CD8-positive, alpha-beta memory T cell (primary cell): ENCODE data around the gene SPACA4. TPM values are rescaled to one million over a fixed set of nuclear protein-coding genes. Genes with fewer than 3 reads are reported as not detected.

Experiments
- CTCF ChIA-PET: fragments of 350-600 bp; sonication (Branson Sonifier 250); formaldehyde crosslinking; loops from one replicate; lab custom pipeline; 2021; ENCODE audit warnings: antibody characterized with exemption; lab: Charles Lee
- POLR2A ChIA-PET: fragments of 350-600 bp; sonication (Branson Sonifier 250); formaldehyde crosslinking; loops from one replicate; lab custom pipeline; 2021; ENCODE audit warnings: antibody characterized with exemption; lab: Charles Lee
- DNase-seq, 5 donors: peaks; one replicate each; pipeline versions ENCODE4 v3.0.0 to v3.0.0-alpha.2; 2020 to 2022; ENCODE audit warnings: mixed read lengths in 1 of 5
- H3K27ac ChIP-seq: one replicate; pipeline ENCODE4 v1.7.0; 2013; ENCODE audit warnings: low read depth, mild to moderate bottlenecking, low read length, moderate library complexity
- H3K27me3 ChIP-seq: 2 replicates; pipeline ENCODE4 v1.7.0; 2013; ENCODE audit warnings: low read length, mild to moderate bottlenecking; ENCODE audit not compliant: insufficient read depth, poor library complexity, severe bottlenecking
- H3K36me3 ChIP-seq: 2 replicates; pipeline ENCODE4 v1.7.0; 2013; ENCODE audit warnings: mild to moderate bottlenecking, low read length, moderate library complexity; ENCODE audit not compliant: insufficient read depth
- H3K4me1 ChIP-seq: 2 replicates; pipeline ENCODE4 v1.7.0; 2013; ENCODE audit warnings: mild to moderate bottlenecking, low read length, moderate library complexity; ENCODE audit not compliant: insufficient read depth
- H3K4me3 ChIP-seq: 2 replicates; pipeline ENCODE4 v1.7.0; 2013; ENCODE audit warnings: mild to moderate bottlenecking, low read length
- H3K9me3 ChIP-seq: 2 replicates; pipeline ENCODE4 v1.7.0; 2013; ENCODE audit warnings: mild to moderate bottlenecking, low read length
- H3K27ac Mint-ChIP-seq, 8 donors: one replicate each; pipeline ENCODE4 v1.8.0; 2020 to 2021; ENCODE audit warnings: mixed read lengths in 8 of 8, mild to moderate bottlenecking in 6 of 8, inconsistent platforms in 3 of 8, moderate library complexity in 3 of 8
- H3K27me3 Mint-ChIP-seq, 2 donors: one replicate each; pipeline ENCODE4 v1.8.0; 2020 to 2021; ENCODE audit warnings: mixed read lengths in 2 of 2, mild to moderate bottlenecking in 1 of 2, moderate library complexity in 1 of 2
- H3K36me3 Mint-ChIP-seq, 3 donors: one replicate each; pipeline ENCODE4 v1.8.0; 2020 to 2021; ENCODE audit warnings: mixed read lengths in 3 of 3, inconsistent platforms in 1 of 3, mild to moderate bottlenecking in 1 of 3
- H3K4me1 Mint-ChIP-seq, 3 donors: one replicate each; pipeline ENCODE4 v1.8.0; 2020 to 2021; ENCODE audit warnings: mixed read lengths in 3 of 3, inconsistent platforms in 1 of 3, mild to moderate bottlenecking in 1 of 3
- H3K4me3 Mint-ChIP-seq, 7 donors: one replicate each; pipeline ENCODE4 v1.8.0; 2020 to 2021; ENCODE audit warnings: mixed read lengths in 7 of 7, mild to moderate bottlenecking in 6 of 7, moderate library complexity in 4 of 7, inconsistent platforms in 2 of 7
- H3K9me3 Mint-ChIP-seq, 5 donors: one replicate each; pipeline ENCODE4 v1.8.0; 2020 to 2022; ENCODE audit warnings: mixed read lengths in 5 of 5, mild to moderate bottlenecking in 3 of 5, moderate library complexity in 2 of 5, inconsistent platforms in 1 of 5
- polyA plus RNA-seq: library from polyadenylated mRNA; unstranded; fragments of 300-500 nt; fragmentation: Illumina TruSeq; gene quantifications from one replicate; pipeline ENCODE4 v1.2.3, GENCODE V29; 2021
- total RNA-seq, 2 experiments: library from RNA; stranded (reverse); gene quantifications; one replicate each; pipeline ENCODE4 v1.2.3, GENCODE V29; 2021

Gene SPACA4
- total and polyA plus RNA-seq, 3 experiments from 2014 or later, result not detected

- Mint-ChIP-seq H3K27me3 (no peaks in the 10 kb centered on the region), H3K4me3 (peak overlapping the region in 3 of 7 donors; percentile 26 to 82 (median 82)), H3K4me1 (peaks cover 22 to 56% (median 27%) of the 10 kb centered on the region in 3 donors), H3K36me3 (peaks cover 0 to 61% (median 0%) of the 10 kb centered on the region in 3 donors), H3K27ac (peak overlapping the region in 7 of 8 donors; percentile 81 to 96 (median 90)), H3K9me3 (peaks cover 0 to 2% (median 0%) of the 10 kb centered on the region in 5 donors)
- no peaks in the 10 kb centered on the region for H3K9me3 ChIP-seq
- ChIA-PET CTCF (interaction anchor here (1.0 to 2.7 kb wide), 7 partner anchors 9 to 144 kb away, joined by 3 to 10 read pairs (median 4); partner anchors contain the start of genes CA11 and SPHK2), POLR2A (interaction anchor here (0.5 to 2.8 kb wide), 5 partner anchors 10 to 342 kb away, joined by 3 to 17 read pairs (median 13); partner anchors contain the start of genes CA11, RPL18 and SPHK2)
- H3K4me1 ChIP-seq, result peaks cover 32% of the 10 kb centered on the region
- peak overlapping the region; percentile 66 for H3K27ac ChIP-seq
- H3K27me3 ChIP-seq, result no peaks in the 10 kb centered on the region
- DNase-seq, result no peak
- peaks cover 30% of the 10 kb centered on the region for H3K36me3 ChIP-seq
- peak overlapping the region; percentile 55 for H3K4me3 ChIP-seq
Measured at GRCh38 chr19:48633148-48634035, 26.9 kb downstream of the SPACA4 start.

- Mint-ChIP-seq H3K4me3 (peak overlapping the region; percentile 76 to 93 (median 83)), H3K9me3 (peaks cover 0 to 2% (median 0%) of the 10 kb centered on the region in 5 donors), H3K27me3 (no peaks in the 10 kb centered on the region), H3K36me3 (peaks cover 0 to 57% (median 0%) of the 10 kb centered on the region in 3 donors), H3K4me1 (peaks cover 27 to 58% (median 31%) of the 10 kb centered on the region in 3 donors), H3K27ac (peak overlapping the region; percentile 88 to 97 (median 92))
- peaks cover 38% of the 10 kb centered on the region for H3K4me1 ChIP-seq
- H3K9me3 ChIP-seq, result no peaks in the 10 kb centered on the region
- peak overlapping the region; percentile 55 for H3K4me3 ChIP-seq
- CTCF ChIA-PET, result interaction anchor here (1.1 to 2.7 kb wide), 5 partner anchors 10 to 144 kb away, joined by 3 to 10 read pairs (median 4); partner anchors contain the start of genes CA11 and SPHK2
- H3K27me3 ChIP-seq, result no peaks in the 10 kb centered on the region
- no peak for DNase-seq
- POLR2A ChIA-PET, result interaction anchor here (0.5 to 2.8 kb wide), 5 partner anchors 11 to 342 kb away, joined by 3 to 17 read pairs (median 13); partner anchors contain the start of genes CA11, RPL18 and SPHK2
- peak overlapping the region; percentile 66 for H3K27ac ChIP-seq
- H3K36me3 ChIP-seq, result peaks cover 30% of the 10 kb centered on the region
Measured at GRCh38 chr19:48634036-48634342, 27.4 kb downstream of the SPACA4 start.

- Mint-ChIP-seq H3K4me1 (peaks cover 31 to 64% (median 36%) of the 10 kb centered on the region in 3 donors), H3K4me3 (peak overlapping the region; percentile 76 to 93 (median 83)), H3K9me3 (peaks cover 0 to 2% (median 0%) of the 10 kb centered on the region in 5 donors), H3K36me3 (peaks cover 0 to 55% (median 0%) of the 10 kb centered on the region in 3 donors), H3K27me3 (peaks cover 0 to 2% of the 10 kb centered on the region in 2 donors), H3K27ac (peak overlapping the region; percentile 88 to 97 (median 93))
- Histone ChIP-seq H3K9me3 (no peaks in the 10 kb centered on the region), H3K36me3 (peaks cover 28% of the 10 kb centered on the region), H3K4me1 (peaks cover 45% of the 10 kb centered on the region), H3K27ac (peak overlapping the region; percentile 66), H3K27me3 (no peaks in the 10 kb centered on the region), H3K4me3 (peak overlapping the region; percentile 55)
- ChIA-PET CTCF (interaction anchor here (1.1 to 2.7 kb wide), 5 partner anchors 11 to 145 kb away, joined by 3 to 10 read pairs (median 4); partner anchors contain the start of genes CA11 and SPHK2), POLR2A (interaction anchor here (0.5 to 2.8 kb wide), 5 partner anchors 11 to 343 kb away, joined by 3 to 17 read pairs (median 13); partner anchors contain the start of genes CA11, RPL18 and SPHK2)
- DNase-seq, result peak; percentile 82 to 92 (median 86)
Measured at GRCh38 chr19:48634424-48635262, 28.1 kb downstream of the SPACA4 start.

GRCh38 chr19:48635263-48635965, 28.9 kb downstream of the SPACA4 start:
- H3K4me1 ChIP-seq, result peaks cover 45% of the 10 kb centered on the region
- Mint-ChIP-seq H3K4me3 (peak overlapping the region; percentile 86 to 100 (median 98)), H3K9me3 (peaks cover 0 to 2% (median 0%) of the 10 kb centered on the region in 5 donors), H3K36me3 (peaks cover 0 to 48% (median 0%) of the 10 kb centered on the region in 3 donors), H3K27me3 (peaks cover 0 to 2% of the 10 kb centered on the region in 2 donors), H3K4me1 (peaks cover 35 to 66% (median 40%) of the 10 kb centered on the region in 3 donors), H3K27ac (peak overlapping the region; percentile 89 to 98 (median 94))
- DNase-seq, result peak; percentile 64 to 81 (median 67)
- H3K27ac ChIP-seq, result peak overlapping the region; percentile 97
- peaks cover 24% of the 10 kb centered on the region for H3K36me3 ChIP-seq
- no peaks in the 10 kb centered on the region for H3K9me3 ChIP-seq
- ChIA-PET POLR2A (interaction anchor here (2.7 to 2.8 kb wide), 2 partner anchors 10 to 16 kb away, joined by 13 to 23 read pairs; partner anchors contain the start of genes CA11, RPL18 and SPHK2), CTCF (interaction anchor here (1.5 to 2.7 kb wide), 2 partner anchors 12 to 146 kb away, joined by 3 to 9 read pairs; no protein-coding TSS in a partner anchor)
- H3K4me3 ChIP-seq, result peak overlapping the region; percentile 97
- no peaks in the 10 kb centered on the region for H3K27me3 ChIP-seq

- Mint-ChIP-seq H3K27me3 (peaks cover 0 to 2% of the 10 kb centered on the region in 2 donors), H3K4me1 (peaks cover 35 to 68% (median 40%) of the 10 kb centered on the region in 3 donors), H3K9me3 (peaks cover 0 to 2% (median 0%) of the 10 kb centered on the region in 5 donors), H3K4me3 (peak overlapping the region; percentile 84 to 100 (median 98)), H3K27ac (peak overlapping the region; percentile 83 to 98 (median 94)), H3K36me3 (peaks cover 0 to 40% (median 0%) of the 10 kb centered on the region in 3 donors)
- POLR2A ChIA-PET, result interaction anchor here (0.5 to 2.7 kb wide), 3 partner anchors 10 to 17 kb away, joined by 4 to 23 read pairs (median 15); partner anchors contain the start of genes CA11, RPL18 and SPHK2
- H3K9me3 ChIP-seq, result no peaks in the 10 kb centered on the region
- peak overlapping the region; percentile 97 for H3K4me3 ChIP-seq
- CTCF ChIA-PET, result interaction anchor here (2.3 kb wide), 1 partner anchor 10 kb away, joined by 14 read pairs; the partner anchor contains the start of gene CA11
- peaks cover 45% of the 10 kb centered on the region for H3K4me1 ChIP-seq
- H3K27me3 ChIP-seq, result no peaks in the 10 kb centered on the region
- peak overlapping the region; percentile 97 for H3K27ac ChIP-seq
- DNase-seq, result peak in 3 of 5 donors; percentile 28 to 62 (median 45)
- H3K36me3 ChIP-seq, result peaks cover 19% of the 10 kb centered on the region
Measured at GRCh38 chr19:48635966-48636858, 29.7 kb downstream of the SPACA4 start.
